ENCODE measurements around the gene DPP3. TPM values are rescaled to one million over a fixed set of nuclear protein-coding genes. Genes with fewer than 3 reads are reported as not detected.
"Not testable (repeated sequence)": the region's sequence is repeated elsewhere in the genome, so short reads cannot be mapped to it uniquely, and the experiment has no call there.

DPP3 gene
- total RNA-seq, result 10 to 100 TPM; 73.3 to 79.1 TPM

- CTCF ChIA-PET, result interaction anchor here (0.6 to 2.7 kb wide), 16 partner anchors 9 to 198 kb away, joined by 3 to 20 read pairs (median 5); partner anchors contain the start of genes CCDC87, CCS, MRPL11 and PELI3
- peaks cover 7% of the 10 kb centered on the region for H3K36me3 Mint-ChIP-seq (ENCODE audit: low read depth)
- peak within 1 kb of the TSS; percentile 92 for H3K4me3 Mint-ChIP-seq
- peaks cover 31% of the 10 kb centered on the region for H3K4me1 Mint-ChIP-seq (ENCODE audit: low read depth)
- no peaks in the 10 kb centered on the region for H3K27me3 Mint-ChIP-seq (ENCODE audit: low read depth)
- peak; percentile 98 for ATAC-seq
- peak; percentile 98 for DNase-seq
- peak within 1 kb of the TSS; percentile 91 for H3K27ac Mint-ChIP-seq
- H3K9me3 Mint-ChIP-seq (ENCODE audit: insufficient read depth), result no peaks in the 10 kb centered on the region
- POLR2A ChIA-PET, result interaction anchor here (0.9 to 2.0 kb wide), 10 partner anchors 10 to 362 kb away, joined by 3 to 22 read pairs (median 6); partner anchors contain the start of genes BBS1, MRPL11, PELI3 and RBM4B
Measured at GRCh38 chr11:66480117-66480938, at the start of gene DPP3. Gene DPP3 (plus strand): TSS chr11:66480434. CDS start chr11:66482201, 1,767 bp downstream.

- not testable (repeated sequence) for H3K9me3 Mint-ChIP-seq (ENCODE audit: insufficient read depth)
Measured at GRCh38 chr11:66431287-66431686, 48.9 kb upstream of the DPP3 start.

GRCh38 chr11:66431871-66432329, 48.3 kb upstream of the DPP3 start:
- CTCF ChIA-PET, result interaction anchor here (0.8 to 1.6 kb wide), 2 partner anchors 23 to 25 kb away, joined by 3 to 4 read pairs; no protein-coding TSS in a partner anchor
- H3K4me1 Mint-ChIP-seq (ENCODE audit: low read depth); POLR2A ChIA-PET; H3K27me3 Mint-ChIP-seq (ENCODE audit: low read depth); H3K27ac Mint-ChIP-seq; DNase-seq; H3K4me3 Mint-ChIP-seq; H3K9me3 Mint-ChIP-seq (ENCODE audit: insufficient read depth); ATAC-seq: not testable (repeated sequence)
- peaks cover 23% of the 10 kb centered on the region for H3K36me3 Mint-ChIP-seq (ENCODE audit: low read depth)

More at GRCh38 chr11:66431287-66431686, 48.9 kb upstream of the DPP3 start:
- CTCF ChIA-PET, result interaction anchor here (0.7 to 2.9 kb wide), 8 partner anchors 7 to 1778 kb away, joined by 3 to 19 read pairs (median 4); partner anchors contain the start of genes MRPL11 and PELI3
- H3K4me1 Mint-ChIP-seq (ENCODE audit: low read depth); H3K4me3 Mint-ChIP-seq; H3K27ac Mint-ChIP-seq; ATAC-seq; H3K27me3 Mint-ChIP-seq (ENCODE audit: low read depth); DNase-seq; POLR2A ChIA-PET: not testable (repeated sequence)
- H3K36me3 Mint-ChIP-seq (ENCODE audit: low read depth), result peaks cover 17% of the 10 kb centered on the region

DNA sequence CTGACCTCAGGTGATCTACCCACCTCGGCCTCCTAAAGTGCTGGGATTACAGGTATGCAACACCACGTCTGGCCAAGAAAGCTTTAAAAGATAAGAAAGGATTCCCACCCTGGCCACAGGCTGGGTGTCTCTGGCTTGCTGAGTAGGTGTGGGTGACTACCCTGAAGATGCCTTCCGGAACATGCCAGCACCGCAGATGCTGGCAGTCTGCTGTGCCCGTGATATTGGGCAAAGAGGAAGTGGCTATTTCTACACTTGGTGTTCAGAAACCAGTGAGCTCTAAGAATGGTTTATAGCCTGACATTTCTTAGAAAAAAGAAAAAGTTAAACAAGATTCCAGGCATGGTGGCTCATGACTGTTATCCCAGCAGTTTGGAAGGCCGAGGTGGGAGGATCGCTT, 47.6 kb upstream of the DPP3 start:
- CTCF ChIA-PET, result interaction anchor here (0.7 to 1.6 kb wide), 7 partner anchors 22 to 51 kb away, joined by 3 to 4 read pairs (median 3); no protein-coding TSS in a partner anchor
- no peaks in the 10 kb centered on the region for H3K27me3 Mint-ChIP-seq (ENCODE audit: low read depth)
- H3K4me3 Mint-ChIP-seq, result no peak overlapping the region
- no peak overlapping the region for H3K27ac Mint-ChIP-seq
- H3K36me3 Mint-ChIP-seq (ENCODE audit: low read depth), result peaks cover 24% of the 10 kb centered on the region
- no peaks in the 10 kb centered on the region for H3K9me3 Mint-ChIP-seq (ENCODE audit: insufficient read depth)
- ATAC-seq (no peak), DNase-seq (no peak)
- H3K4me1 Mint-ChIP-seq (ENCODE audit: low read depth), result peaks cover 9% of the 10 kb centered on the region
- POLR2A ChIA-PET, result no interaction called here

GRCh38 chr11:66437979-66438503, 42.2 kb upstream of the DPP3 start:
- H3K27ac Mint-ChIP-seq, result peak overlapping the region; percentile 98

DNA sequence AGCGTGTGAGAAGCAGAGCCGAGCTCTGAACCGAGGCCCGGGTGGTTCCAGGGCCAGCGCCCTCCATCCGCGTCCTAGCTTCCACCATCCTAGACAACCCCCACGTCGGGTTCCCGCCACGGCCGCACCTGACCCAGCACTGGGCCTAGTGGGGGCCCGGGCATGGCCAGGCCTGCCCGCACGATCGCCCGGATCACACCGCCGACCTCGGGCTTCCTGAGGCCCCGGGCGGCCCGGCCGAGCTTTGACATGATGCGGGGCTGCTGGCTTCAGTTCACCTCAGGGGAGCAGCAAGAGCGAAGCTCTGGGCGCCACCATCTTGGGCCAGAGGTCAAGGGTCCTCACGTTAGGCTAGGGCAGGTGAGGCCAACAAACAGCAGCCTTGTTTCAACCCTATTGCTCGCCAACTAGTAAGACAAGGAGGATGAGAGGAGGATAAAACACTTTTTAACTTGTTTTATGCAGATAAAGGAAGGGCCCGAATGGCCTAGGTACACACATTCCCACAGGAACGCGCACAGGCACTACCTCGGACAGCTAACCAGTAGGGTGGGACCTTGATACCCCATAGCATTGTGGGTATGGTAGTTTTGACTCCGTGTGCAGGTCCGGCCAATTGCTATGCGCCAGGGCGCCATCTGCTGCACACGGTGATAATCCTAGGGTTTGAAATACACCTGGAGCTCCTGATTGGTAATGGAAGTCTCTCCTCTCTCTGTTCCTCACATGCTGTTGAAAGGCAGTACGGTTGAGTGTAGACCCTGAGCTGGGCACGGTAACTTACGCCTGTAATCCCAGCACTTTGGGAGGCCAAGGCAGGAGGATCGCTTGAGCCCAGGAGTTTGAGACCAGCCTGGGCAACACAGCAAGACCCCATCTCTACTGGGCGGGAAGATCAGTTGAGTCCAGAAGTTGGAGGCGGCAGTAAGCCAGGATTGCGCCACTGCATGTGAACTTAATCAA, 41.4 kb upstream of the DPP3 start, which contains the start of gene MRPL11:
TSS of gene MRPL11 (minus strand) at position 345 of the 963 bp plus-strand sequence. CDS start at position 251, 94 bp downstream.
- Mint-ChIP-seq H3K9me3 (ENCODE audit: insufficient read depth) (peaks cover 10% of the 10 kb centered on the region), H3K4me3 (peak within 1 kb of the TSS; percentile 91), H3K36me3 (ENCODE audit: low read depth) (peaks cover 15% of the 10 kb centered on the region), H3K27ac (peak within 1 kb of the TSS; percentile 98), H3K27me3 (ENCODE audit: low read depth) (no peaks in the 10 kb centered on the region), H3K4me1 (ENCODE audit: low read depth) (peaks cover 19% of the 10 kb centered on the region)
- ChIA-PET CTCF (interaction anchor here (0.6 to 3.3 kb wide), 26 partner anchors 9 to 560 kb away, joined by 3 to 33 read pairs (median 6); partner anchors contain the start of genes DPP3, NPAS4, PELI3 and RBM4B), POLR2A (interaction anchor here (0.8 to 1.7 kb wide), 9 partner anchors 17 to 240 kb away, joined by 3 to 10 read pairs (median 4); partner anchors contain the start of genes DPP3 and RBM14)
- DNase-seq, result peak; percentile 93
- ATAC-seq, result peak; percentile 97

More at GRCh38 chr11:66437979-66438503, 42.2 kb upstream of the DPP3 start:
- Mint-ChIP-seq H3K36me3 (ENCODE audit: low read depth) (peaks cover 17% of the 10 kb centered on the region), H3K9me3 (ENCODE audit: insufficient read depth) (peaks cover 2% of the 10 kb centered on the region), H3K4me1 (ENCODE audit: low read depth) (peaks cover 19% of the 10 kb centered on the region), H3K4me3 (peak overlapping the region; percentile 91), H3K27me3 (ENCODE audit: low read depth) (no peaks in the 10 kb centered on the region)
- ATAC-seq (no peak), DNase-seq (no peak)
- ChIA-PET CTCF (interaction anchor here (0.9 to 3.3 kb wide), 17 partner anchors 8 to 396 kb away, joined by 3 to 33 read pairs (median 7); partner anchors contain the start of genes DPP3, PELI3 and RBM4B), POLR2A (interaction anchor here (1.0 to 1.7 kb wide), 7 partner anchors 16 to 241 kb away, joined by 3 to 10 read pairs (median 4); no protein-coding TSS in a partner anchor)

DNA sequence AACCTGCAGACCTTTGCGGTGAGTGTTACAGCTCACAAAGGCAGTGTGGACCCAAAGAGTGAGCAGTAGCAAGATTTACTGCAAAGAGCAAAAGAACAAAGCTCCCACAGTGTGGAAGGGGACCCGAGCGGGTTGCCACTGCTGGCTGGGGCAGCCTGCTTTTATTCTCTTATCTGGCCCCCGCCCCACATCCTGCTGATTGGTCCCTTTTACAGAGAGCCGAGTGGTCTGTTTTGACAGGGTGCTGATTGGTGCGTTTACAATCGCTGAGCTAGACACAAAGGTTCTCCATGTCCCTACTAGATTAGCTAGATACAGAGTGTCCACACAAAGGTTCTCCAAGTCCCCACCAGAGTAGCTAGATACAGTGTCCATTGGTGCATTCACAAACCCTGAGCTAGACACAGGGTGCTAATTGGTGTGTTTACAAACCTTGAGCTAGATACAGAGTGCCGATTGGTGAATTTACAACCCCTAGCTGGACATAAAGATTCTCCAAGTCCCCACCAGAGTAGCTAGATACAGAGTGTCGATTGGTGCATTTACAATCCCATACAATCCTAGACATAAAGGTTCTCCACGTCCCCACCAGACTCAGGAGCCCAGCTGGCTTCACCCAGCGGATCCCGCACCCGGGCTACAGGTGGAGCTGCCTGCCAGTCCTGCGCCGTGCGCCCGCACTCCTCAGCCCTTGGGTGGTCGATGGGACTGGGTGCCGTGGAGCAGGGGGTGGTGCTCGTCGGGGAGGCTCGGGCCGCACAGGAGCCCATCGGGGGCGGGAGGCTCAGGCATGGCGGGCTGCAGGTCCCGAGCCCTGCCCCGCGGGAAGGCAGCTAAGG, 39.9 kb upstream of the DPP3 start:
- Mint-ChIP-seq H3K9me3 (ENCODE audit: insufficient read depth) (peaks cover 12% of the 10 kb centered on the region), H3K4me1 (ENCODE audit: low read depth) (peaks cover 19% of the 10 kb centered on the region)
- ATAC-seq; H3K4me3 Mint-ChIP-seq; H3K27me3 Mint-ChIP-seq (ENCODE audit: low read depth); H3K36me3 Mint-ChIP-seq (ENCODE audit: low read depth); DNase-seq; POLR2A ChIA-PET; H3K27ac Mint-ChIP-seq: not testable (repeated sequence)
- CTCF ChIA-PET, result interaction anchor here (1.0 to 3.3 kb wide), 2 partner anchors 32 to 402 kb away, joined by 3 to 20 read pairs; no protein-coding TSS in a partner anchor

DNA sequence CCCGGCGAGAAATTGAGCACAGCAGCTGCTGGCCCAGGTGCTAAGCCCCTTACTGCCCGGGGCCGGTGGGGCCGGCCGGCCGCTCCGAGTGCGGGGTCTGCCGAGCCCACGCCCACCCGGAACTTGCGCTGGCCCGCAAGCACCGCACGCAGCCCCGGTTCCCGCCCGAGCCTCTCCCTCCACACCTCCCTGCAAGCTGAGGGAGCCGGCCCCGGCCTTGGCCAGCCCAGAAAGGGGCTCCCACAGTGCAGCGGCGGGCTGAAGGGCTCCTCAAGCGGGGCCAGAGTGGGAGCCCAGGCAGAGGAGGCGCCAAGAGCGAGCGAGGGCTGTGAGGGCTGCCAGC, 39.3 kb upstream of the DPP3 start:
- H3K36me3 Mint-ChIP-seq (ENCODE audit: low read depth), result not testable (repeated sequence)

GRCh38 chr11:66443602-66444001, 36.6 kb upstream of the DPP3 start:
- peaks cover 12% of the 10 kb centered on the region for H3K9me3 Mint-ChIP-seq (ENCODE audit: insufficient read depth)
- H3K4me3 Mint-ChIP-seq, result no peak overlapping the region
- ATAC-seq (no peak), DNase-seq (no peak)
- peaks cover 3% of the 10 kb centered on the region for H3K27me3 Mint-ChIP-seq (ENCODE audit: low read depth)
- ChIA-PET CTCF (interaction anchor here (1.8 kb wide), 1 partner anchor 234 kb away, joined by 3 read pairs; the partner anchor contains the start of gene RBM4B), POLR2A (no interaction called here)
- no peaks in the 10 kb centered on the region for H3K36me3 Mint-ChIP-seq (ENCODE audit: low read depth)
- H3K27ac Mint-ChIP-seq, result no peak overlapping the region
- H3K4me1 Mint-ChIP-seq (ENCODE audit: low read depth), result peaks cover 4% of the 10 kb centered on the region

More for the DNA sequence above, 39.3 kb upstream of the DPP3 start:
- H3K4me1 Mint-ChIP-seq (ENCODE audit: low read depth), result peaks cover 19% of the 10 kb centered on the region
- CTCF ChIA-PET, result interaction anchor here (3.3 kb wide), 1 partner anchor 32 kb away, joined by 20 read pairs; no protein-coding TSS in a partner anchor
- DNase-seq; POLR2A ChIA-PET; H3K27ac Mint-ChIP-seq; H3K4me3 Mint-ChIP-seq; H3K27me3 Mint-ChIP-seq (ENCODE audit: low read depth); ATAC-seq: not testable (repeated sequence)
- H3K9me3 Mint-ChIP-seq (ENCODE audit: insufficient read depth), result peaks cover 12% of the 10 kb centered on the region

GRCh38 chr11:66447012-66447411, 33.2 kb upstream of the DPP3 start:
- Mint-ChIP-seq H3K36me3 (ENCODE audit: low read depth) (no peaks in the 10 kb centered on the region), H3K9me3 (ENCODE audit: insufficient read depth) (peaks cover 12% of the 10 kb centered on the region), H3K27me3 (ENCODE audit: low read depth) (peaks cover 3% of the 10 kb centered on the region), H3K4me1 (ENCODE audit: low read depth) (no peaks in the 10 kb centered on the region), H3K4me3 (no peak overlapping the region), H3K27ac (no peak overlapping the region)
- CTCF ChIA-PET, result interaction anchor here (0.8 kb wide), 1 partner anchor 38 kb away, joined by 4 read pairs; no protein-coding TSS in a partner anchor
- POLR2A ChIA-PET, result no interaction called here
- ATAC-seq (no peak), DNase-seq (no peak)
